Hepatic stellate cell (primary cell): ENCODE measurements around the gene DEAF1.

ENCODE experiments used
- DNase-seq: peaks from one replicate; pipeline ENCODE4 v3.0.0; 2011; ENCODE audit warnings: low spot score

The DEAF1 gene

GRCh38 chr11:623999-624704 is 70.9 kb downstream of the DEAF1 start:
- DNase-seq, result no peak

DNA sequence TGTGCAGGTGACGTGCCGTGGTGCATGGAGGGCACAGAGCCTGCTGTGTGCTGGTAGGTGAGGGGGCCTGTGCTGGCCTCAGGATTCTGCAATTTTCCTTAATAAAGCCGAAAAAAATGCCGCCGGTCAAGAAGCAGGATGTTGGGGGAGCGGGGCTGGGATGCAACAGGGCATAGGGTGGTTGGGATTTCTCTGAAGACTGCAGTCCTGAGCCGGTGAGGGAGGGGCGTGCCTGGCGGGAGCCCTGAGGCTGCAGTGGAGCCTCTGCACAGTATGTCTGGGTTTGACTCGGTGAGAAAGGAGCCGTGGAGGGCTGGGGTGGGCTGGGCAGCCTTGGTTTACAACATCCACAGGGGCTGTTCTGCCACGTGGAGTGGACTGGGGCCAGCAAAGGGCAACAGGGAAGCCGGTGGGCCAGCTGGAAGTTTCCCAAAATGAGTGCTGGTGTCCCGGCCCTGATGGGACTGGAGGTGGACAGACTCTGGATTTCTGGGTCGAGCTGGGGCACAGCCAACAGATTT is 71.6 kb downstream of the DEAF1 start:
- DNase-seq, result no peak

DNA sequence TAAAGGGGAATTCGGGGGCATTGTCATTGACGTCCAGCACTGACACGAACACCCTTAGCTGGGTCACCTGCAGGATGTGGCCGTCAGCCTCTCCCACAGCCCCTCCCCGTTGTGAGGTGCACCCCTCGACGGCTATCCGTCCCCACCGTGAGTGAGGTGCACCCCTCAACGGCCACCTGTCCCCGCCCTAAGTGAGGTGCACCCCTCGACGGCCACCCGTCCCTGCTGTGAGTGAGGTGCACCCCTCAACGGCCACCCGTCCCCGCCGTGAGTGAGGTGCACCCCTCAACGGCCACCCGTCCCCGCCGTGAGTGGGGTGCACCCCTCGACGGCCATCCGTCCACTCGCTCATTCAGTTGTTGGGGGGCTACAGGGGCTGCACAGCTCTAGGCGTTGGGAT is 73.2 kb downstream of the DEAF1 start:
- DNase-seq, result no peak

DNA sequence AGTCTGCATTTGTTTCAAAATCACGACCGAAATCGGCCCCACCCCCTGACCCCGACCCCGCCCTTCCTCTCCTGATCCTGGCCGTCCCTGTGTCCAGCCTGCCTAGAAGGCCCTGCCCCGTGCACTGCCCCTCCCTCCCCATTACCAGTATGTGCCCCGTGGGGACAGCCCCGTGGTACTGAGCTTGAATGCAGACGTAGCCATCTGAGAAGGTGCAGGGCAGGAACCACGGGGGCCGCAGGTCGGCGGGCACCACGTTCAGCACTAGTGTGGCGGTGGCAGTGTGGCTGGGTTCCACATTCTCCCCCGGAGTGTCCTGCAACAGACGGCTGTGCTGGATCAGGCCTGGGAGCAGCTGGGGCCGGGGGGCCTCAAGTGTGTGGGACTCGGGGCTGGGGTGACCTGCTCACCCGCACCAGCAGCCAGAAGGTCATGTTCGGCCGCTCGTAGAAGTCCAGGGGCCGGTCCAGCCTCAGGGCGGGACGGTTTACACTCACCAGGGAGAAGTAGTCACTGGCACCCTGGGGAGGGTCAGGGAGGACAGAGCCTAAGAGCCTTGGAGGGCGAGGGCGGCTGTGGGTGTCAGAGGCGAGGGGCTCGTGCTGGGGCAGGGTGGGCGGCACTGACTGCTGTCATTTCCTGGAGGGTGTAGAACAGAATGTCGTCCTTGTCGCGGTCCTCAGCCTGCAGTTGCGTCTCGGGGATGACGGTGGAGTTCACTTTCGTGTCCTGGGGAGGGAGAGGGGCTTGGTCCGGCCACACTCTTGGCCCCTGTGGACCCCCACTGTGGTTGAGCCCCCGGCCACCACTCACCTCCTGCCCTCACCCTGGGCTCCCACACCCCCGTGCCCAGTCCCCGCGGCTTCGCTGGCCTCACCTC is 73.8 kb downstream of the DEAF1 start:
- no peak for DNase-seq

GRCh38 chr11:620201-620600 is 74.8 kb downstream of the DEAF1 start:
- DNase-seq, result no peak

DNA sequence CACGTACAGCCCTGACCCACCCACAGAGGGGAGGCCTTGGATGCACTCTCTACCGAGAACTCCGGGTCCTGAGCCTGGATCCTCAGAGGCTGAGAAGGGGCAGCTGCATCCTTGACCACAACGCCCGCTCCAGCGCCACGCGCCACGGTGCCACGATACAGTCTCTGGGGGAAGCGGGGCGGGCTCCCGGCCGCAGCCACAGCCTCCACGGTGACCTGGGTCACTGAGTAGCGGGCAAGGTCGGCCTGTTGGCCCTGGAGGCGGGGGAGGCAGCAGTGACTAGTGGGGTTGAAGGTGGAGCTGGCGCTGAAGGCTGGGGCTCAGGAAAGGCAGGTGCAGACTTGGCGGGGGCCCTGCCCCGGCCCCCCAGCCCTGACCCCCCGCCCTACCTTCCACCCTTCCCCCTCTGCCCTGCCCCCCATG is 75.4 kb downstream of the DEAF1 start:
- no peak for DNase-seq

DNA sequence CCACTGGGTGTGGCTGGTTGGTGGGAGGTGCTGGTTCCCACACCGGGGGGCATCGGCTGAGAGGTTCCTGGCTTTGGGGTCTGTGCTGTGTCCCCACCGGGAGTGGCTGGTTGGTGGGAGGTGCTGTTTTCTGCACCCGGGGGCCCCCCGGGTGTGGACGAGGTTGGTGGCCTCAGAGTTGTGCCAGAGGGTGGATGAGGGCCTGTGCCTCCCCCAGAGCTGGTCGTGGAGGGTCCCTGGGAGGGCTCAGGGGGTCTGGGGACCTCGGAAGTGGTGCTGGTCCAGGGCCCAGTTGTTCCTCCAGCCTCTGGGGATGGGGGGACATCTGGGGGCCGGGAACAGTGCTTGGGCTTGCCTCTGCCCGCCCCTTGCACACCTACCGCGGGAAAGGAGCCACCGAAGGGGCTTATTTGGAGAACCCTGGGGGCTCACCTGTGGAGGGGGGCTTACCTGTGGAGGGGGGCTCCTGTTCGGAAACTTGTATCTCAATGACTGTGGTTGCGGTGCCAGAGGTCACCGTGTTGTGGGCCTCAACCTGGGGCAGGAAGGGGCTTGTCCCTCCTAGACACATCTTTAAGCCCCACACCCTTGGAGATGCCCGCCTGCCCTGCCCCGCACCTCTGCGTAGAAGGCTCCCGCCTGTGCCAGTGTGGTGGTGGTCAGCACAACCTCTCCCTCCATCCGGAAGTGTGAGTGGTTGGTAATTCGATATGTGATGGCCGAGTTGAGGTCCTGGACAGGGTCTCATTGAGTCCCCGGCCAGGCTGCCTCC is 76.0 kb downstream of the DEAF1 start:
- no peak for DNase-seq

- DNase-seq, result no peak
These were observed 76.9 kb downstream of the DEAF1 start for GRCh38 chr11:617912-618682.

DNA sequence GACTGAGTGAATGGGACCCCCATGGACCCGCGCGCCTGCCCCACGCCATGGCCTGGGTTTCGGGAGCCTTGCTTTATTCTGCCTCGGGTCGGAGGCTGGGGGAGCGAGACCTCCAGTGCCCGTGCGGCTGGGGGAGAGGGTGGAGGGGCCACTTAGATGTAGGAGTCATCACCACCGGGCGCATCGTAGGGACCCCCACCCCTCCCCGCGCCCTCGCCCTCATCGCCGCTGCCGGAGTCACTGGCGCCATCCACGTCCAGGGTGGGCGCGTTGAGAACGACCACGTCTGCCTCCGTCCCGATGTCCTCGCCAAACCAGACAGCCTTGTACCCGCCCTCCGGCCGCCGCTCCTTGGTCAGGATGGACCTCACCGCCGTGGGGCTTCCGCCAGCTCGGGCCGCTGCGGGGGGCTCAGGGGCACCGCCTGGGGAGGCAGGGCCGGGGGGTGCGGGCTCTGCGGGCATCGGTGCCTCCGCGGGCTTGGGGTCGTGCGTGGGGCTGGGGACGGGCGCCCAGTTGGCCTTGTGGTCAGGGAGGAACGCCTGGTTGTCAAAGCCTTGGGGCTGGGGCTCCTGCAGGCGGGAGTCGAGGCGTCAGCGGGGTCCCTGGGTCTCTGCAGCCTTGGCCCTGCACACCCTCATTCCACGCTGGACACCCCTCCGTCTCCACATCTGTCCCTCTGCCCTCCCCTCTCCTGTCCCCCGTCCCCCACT is 77.7 kb downstream of the DEAF1 start:
- DNase-seq, result no peak

DNA sequence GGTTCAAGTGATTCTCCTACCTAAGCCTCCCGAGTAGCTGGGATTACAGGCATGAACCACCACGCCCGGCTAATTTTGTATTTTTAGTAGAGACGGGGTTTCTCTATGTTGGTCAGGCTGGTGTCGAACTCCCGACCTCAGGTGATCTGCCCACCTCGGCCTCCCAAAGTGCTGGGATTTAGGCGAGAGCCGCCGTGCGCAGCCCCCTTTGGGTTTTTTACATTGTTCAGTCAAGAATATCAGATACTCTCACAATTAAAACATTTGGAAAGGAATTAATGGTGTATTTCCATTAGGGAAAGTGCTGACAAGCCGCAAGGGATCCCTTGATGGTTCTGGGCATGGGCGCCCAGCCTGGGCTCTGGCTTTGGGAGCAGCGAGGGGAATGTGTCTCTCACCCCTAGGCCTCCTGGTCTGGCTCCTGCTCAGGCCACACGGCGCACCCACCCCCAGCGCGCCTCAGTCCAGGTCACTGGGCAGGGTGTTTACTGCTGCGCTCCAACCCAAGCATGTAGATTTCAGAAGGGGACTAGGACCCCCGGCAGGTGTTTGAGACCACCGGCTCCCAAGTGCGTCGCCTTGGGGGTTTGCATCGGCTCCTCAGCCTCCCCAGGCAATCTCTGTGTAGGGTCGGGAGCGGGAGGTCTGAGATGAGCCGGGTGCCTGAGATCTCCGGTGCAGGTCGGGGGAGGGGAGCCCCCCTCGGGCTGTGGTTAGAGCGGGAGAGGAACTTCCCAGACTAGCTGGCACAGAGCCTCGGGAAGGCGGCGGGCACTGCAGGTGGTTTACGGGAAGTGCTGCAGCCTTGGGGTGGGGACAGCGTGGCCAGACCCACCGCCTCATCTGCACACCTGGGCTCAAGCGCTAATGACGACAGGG is 78.5 kb downstream of the DEAF1 start:
- DNase-seq, result no peak

- DNase-seq, result peak; percentile 98
These were observed 79.3 kb downstream of the DEAF1 start, which contains the start of gene IRF7 for GRCh38 chr11:615504-616319. TSS of gene IRF7 (minus strand) at chr11:615950. CDS start at chr11:615364, 586 bp downstream.

- no peak for DNase-seq
These were observed 80.2 kb downstream of the DEAF1 start for GRCh38 chr11:614623-615503.

GRCh38 chr11:614021-614622 is 80.9 kb downstream of the DEAF1 start:
- no peak for DNase-seq

DNA sequence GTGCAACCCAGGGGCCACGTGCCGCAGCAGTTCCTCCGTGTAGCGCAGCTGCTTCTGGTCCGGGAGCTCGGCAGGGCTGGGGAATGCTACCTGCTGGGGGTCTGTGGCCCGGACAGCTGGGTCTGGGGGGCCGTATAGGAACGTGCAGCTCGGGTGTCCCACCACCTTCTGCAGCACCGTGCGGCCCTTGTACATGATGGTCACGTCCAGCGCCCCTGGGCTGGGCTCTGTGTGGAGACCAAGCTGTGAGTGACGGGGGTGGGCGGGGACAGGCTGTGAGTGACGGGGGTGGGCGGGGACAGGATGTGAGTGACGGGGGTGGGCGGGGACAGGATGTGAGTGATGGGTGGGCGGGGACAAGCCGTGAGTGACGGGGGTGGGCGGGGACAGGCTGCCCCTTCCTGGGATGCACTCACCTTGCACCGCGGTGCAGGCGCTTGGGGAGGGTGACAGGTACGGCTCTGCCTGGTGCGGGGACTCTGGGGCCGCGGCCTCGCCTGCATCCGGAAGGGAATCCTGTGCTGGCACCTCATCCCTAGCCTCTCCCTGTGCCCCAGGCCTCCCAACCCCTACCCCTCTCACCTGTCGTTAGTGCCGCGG is 81.6 kb downstream of the DEAF1 start:
- DNase-seq, result peak; percentile 66

DNA sequence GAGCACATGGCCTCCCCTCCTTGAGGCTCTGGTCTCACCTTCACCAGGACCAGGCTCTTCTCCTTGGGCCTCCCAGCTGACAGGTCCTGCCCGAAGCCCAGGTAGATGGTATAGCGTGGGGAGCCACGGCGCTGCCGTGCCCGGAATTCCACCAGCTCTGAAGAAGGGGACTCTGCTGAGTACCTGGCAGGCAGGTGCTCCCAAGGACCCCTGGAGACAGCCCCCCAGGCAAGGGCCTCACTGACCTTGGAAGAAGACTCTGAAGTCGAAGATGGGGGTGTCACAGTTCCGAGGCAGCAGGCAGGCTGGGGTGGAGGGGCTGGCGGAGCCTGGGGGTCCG is 82.1 kb downstream of the DEAF1 start:
- DNase-seq, result no peak

DNA sequence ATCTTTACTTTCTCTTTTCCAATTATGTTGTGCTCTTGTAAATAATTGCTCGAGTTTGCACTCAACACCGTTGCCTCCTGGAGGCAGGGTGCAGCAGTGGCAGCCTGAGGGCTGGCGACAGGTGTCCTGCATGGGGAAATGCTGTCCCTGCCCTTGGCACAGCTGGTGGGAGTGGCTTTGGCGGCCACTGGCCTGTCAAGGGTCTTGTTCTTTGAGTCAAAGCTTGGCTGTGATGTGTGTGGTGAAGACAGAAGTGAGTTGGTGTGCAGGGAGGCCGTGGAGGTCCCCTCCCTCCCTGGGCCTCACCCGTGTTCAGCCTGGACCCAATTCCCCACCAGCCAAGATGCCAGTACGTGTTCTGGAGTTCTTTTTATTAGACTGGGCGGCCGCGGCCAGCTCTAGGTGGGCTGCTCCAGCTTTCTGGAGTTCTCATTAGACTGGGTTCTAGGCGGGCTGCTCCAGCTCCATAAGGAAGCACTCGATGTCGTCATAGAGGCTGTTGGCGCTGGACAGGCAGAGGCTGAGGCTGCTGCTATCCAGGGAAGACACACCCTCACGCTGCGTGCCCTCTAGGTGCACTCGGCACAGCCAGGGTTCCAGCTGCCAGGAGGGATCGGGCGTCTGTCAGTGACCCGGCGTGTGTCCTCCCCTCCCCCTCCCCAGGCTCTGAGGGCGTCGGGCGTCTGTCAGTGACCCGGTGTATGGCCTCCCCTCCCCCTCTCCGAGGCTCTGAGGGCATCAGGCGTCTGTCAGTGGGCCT is 82.6 kb downstream of the DEAF1 start:
- no peak for DNase-seq
